NCI-H1694 (cell line): ENCODE results near the gene DUS3L.
"Not testable (repeated sequence)": the region's sequence is repeated elsewhere in the genome, so short reads cannot be mapped to it uniquely, and the experiment has no call there.

Experiments used
- DNase-seq: peaks from one replicate; lab custom pipeline; 2025; lab: John Stamatoyannopoulos, UW

DUS3L gene

GRCh38 chr19:5772416-5772815, 18.5 kb downstream of the DUS3L start:
- no peak for DNase-seq

GRCh38 chr19:5767949-5768348, 23.0 kb downstream of the DUS3L start:
- DNase-seq, result no peak

- no peak for DNase-seq
Measured at GRCh38 chr19:5765220-5765619, 25.7 kb downstream of the DUS3L start.

GRCh38 chr19:5762608-5763217, 28.2 kb downstream of the DUS3L start:
- no peak for DNase-seq

- DNase-seq, result no peak
Measured at GRCh38 chr19:5753743-5754142, 37.2 kb downstream of the DUS3L start.

- no peak for DNase-seq
Measured at GRCh38 chr19:5751709-5752108, 39.3 kb downstream of the DUS3L start.

- no peak for DNase-seq
Measured at GRCh38 chr19:5749505-5749904, 41.5 kb downstream of the DUS3L start.

- not testable (repeated sequence) for DNase-seq
Measured at GRCh38 chr19:5748920-5749319, 42.0 kb downstream of the DUS3L start.

- not testable (repeated sequence) for DNase-seq
Measured at GRCh38 chr19:5744999-5745398, 46.0 kb downstream of the DUS3L start.

GRCh38 chr19:5743630-5744029, 47.3 kb downstream of the DUS3L start:
- DNase-seq, result no peak

GRCh38 chr19:5742051-5742450, 48.9 kb downstream of the DUS3L start:
- DNase-seq, result no peak

- DNase-seq, result no peak
Measured at GRCh38 chr19:5738423-5738822, 52.5 kb downstream of the DUS3L start.
